Measurements from ENCODE around the gene CCDC47.

Gene CCDC47

GRCh38 chr17:63698886-63699637, 74.3 kb downstream of the CCDC47 start:
- DNase-seq (ENCODE audit: low read depth, low spot score): peak; percentile 76

- no peak for DNase-seq (ENCODE audit: low read depth, low spot score)
Measured at GRCh38 chr17:63698381-63698885, 75.0 kb downstream of the CCDC47 start.

DNA sequence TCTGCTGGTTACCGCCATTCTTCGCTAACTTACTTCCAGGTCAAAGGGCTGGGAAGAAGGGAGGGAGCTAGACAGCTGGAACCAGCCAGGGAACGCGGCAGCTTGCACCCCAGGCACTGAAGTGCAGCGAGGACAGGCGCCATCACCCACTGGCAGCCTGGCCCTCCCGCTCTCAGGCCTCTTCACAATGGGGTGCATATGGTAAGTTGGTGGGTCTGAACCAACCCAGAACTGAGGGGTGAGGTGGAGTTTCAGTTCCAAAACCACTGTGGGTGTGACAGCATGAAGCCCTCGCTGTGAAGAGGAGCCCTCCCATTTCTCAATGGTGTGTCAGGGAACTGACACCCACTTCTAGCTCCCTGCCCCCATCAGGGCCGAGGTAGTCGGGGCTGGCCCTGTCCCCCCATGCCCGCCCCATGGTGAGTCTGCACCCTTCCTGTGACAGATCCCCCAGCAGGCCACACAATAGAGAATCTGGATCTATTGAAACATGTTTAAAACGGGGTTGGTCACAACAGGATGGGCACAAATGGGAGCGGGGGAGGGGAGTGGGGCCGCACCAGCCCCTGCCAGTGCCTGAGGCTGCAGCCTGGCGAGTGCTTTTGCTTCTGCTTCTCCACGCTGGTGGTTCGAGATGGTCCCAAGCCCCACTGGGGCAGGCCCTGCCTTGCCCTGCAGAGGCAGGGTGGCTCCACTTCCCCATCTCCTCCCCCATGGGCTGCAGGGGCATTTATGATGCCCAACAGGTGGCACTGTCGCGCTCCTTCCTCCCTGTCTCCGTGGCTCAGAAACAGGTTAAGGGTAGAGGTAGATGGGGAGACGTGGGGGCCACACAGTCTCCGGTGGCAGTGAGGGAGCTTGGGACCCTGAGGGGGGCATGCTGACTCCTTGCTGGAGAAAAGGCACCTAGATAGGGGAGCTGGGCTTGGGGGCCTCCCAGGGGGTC, 75.8 kb downstream of the CCDC47 start:
- DNase-seq (ENCODE audit: low read depth, low spot score): peak; percentile 34

GRCh38 chr17:63696381-63696961, 76.9 kb downstream of the CCDC47 start:
- no peak for DNase-seq (ENCODE audit: low read depth, low spot score)

- no peak for DNase-seq (ENCODE audit: low read depth, low spot score)
Measured at GRCh38 chr17:63695889-63696288, 77.5 kb downstream of the CCDC47 start.

Data from activated naive CD8-positive, alpha-beta T cell treated with anti-CD3 and anti-CD28 coated beads, Interleukin-2, amount 50 U/mL, for 16 hours (primary cell).